MM.1S (cell line): ENCODE results near the gene BRK1.

Source experiments
- DNase-seq: peaks from one replicate; pipeline ENCODE4 v3.0.0-alpha.2; 2015
- H2AFZ ChIP-seq: fragments of 300-600 bp; sonication (generic); 2 replicates; pipeline ENCODE4 v1.6.0; 2016; ENCODE audit warnings: antibody characterized with exemption, low read length
- H3F3A ChIP-seq: fragments of 300-600 bp; sonication (generic); 2 replicates; pipeline ENCODE4 v1.6.1; 2016; ENCODE audit warnings: mild to moderate bottlenecking, antibody characterized with exemption, low read length, moderate library complexity, mixed read lengths; ENCODE audit not compliant: insufficient read depth
- H3K27ac ChIP-seq: fragments of 300-600 bp; sonication (generic); 2 replicates; pipeline ENCODE4 v1.5.1; 2016; ENCODE audit warnings: mild to moderate bottlenecking, low read length
- H3K27me3 ChIP-seq: fragments of 300-600 bp; sonication (generic); replicated peaks from 2 replicates; pipeline ENCODE4 v1.6.0; 2016; ENCODE audit warnings: low read length; ENCODE audit not compliant: insufficient read depth
- H3K36me3 ChIP-seq: fragments of 300-600 bp; sonication (generic); replicated peaks from 2 replicates; pipeline ENCODE4 v1.6.1; 2016; ENCODE audit warnings: mild to moderate bottlenecking, low read length, mixed read lengths; ENCODE audit not compliant: insufficient read depth
- H3K4me1 ChIP-seq: fragments of 300-600 bp; sonication (generic); 2 replicates; pipeline ENCODE4 v1.6.1; 2016; ENCODE audit warnings: low read length, mixed read lengths
- H3K4me2 ChIP-seq: fragments of 300-600 bp; sonication (generic); 2 replicates; pipeline ENCODE4 v1.6.0; 2016; ENCODE audit warnings: low read depth, low read length
- H3K4me3 ChIP-seq: fragments of 300-600 bp; sonication (generic); 2 replicates; pipeline ENCODE4 v1.5.1; 2016; ENCODE audit warnings: low read length, mixed read lengths
- H3K79me2 ChIP-seq: fragments of 300-600 bp; sonication (generic); 2 replicates; pipeline ENCODE4 v1.6.1; 2016; ENCODE audit warnings: mixed run types, low read length, mixed read lengths
- H3K9ac ChIP-seq: fragments of 300-600 bp; sonication (generic); 2 replicates; pipeline ENCODE4 v1.6.1; 2016; ENCODE audit warnings: low read length, mixed read lengths
- H3K9me2 ChIP-seq: fragments of 300-600 bp; sonication (generic); replicated peaks from 2 replicates; pipeline ENCODE4 v1.6.1; 2016; ENCODE audit warnings: mild to moderate bottlenecking, low read length, mixed read lengths; ENCODE audit not compliant: insufficient read depth
- H3K9me3 ChIP-seq: fragments of 300-600 bp; sonication (generic); replicated peaks from 2 replicates; pipeline ENCODE4 v1.6.1; 2016; ENCODE audit warnings: mild to moderate bottlenecking, low read length, mixed read lengths; ENCODE audit not compliant: insufficient read depth
- H4K20me1 ChIP-seq: fragments of 300-600 bp; sonication (generic); 2 replicates; pipeline ENCODE4 v1.6.1; 2016; ENCODE audit warnings: mild to moderate bottlenecking, low read length, moderate library complexity, mixed read lengths; ENCODE audit not compliant: insufficient read depth
- CTCF ChIP-seq: fragments of 300-600 bp; sonication (generic); IDR thresholded peaks from 2 replicates; pipeline ENCODE4 v1.5.1; 2016; ENCODE audit warnings: antibody characterized with exemption, low read length, mixed read lengths
- EZH2 ChIP-seq: fragments of 300-600 bp; sonication (generic); optimal IDR thresholded peaks from 2 replicates; pipeline ENCODE3; 2017; ENCODE audit warnings: low read depth, mild to moderate bottlenecking, antibody characterized with exemption, low read length, mixed read lengths
- EZH2phosphoT487 ChIP-seq: fragments of 300-600 bp; sonication (generic); IDR thresholded peaks from 2 replicates; pipeline ENCODE4 v1.6.1; 2018; ENCODE audit warnings: antibody characterized with exemption, low read length

BRK1 gene

GRCh38 chr3:10150987-10151386 is 35.5 kb downstream of the BRK1 start:
- H3K9ac ChIP-seq = no peak overlapping the region
- H3F3A ChIP-seq = no peaks in the 10 kb centered on the region

GRCh38 chr3:10154335-10155122 is 39.1 kb downstream of the BRK1 start:
- TF ChIP-seq EZH2 (no peak), EZH2phosphoT487 (no peak), CTCF (no peak)
- no peaks in the 10 kb centered on the region for H3K9me3 ChIP-seq
- no peaks in the 10 kb centered on the region for H3K79me2 ChIP-seq
- no peaks in the 10 kb centered on the region for H3F3A ChIP-seq
- H3K9ac ChIP-seq = no peak overlapping the region
- no peaks in the 10 kb centered on the region for H3K27me3 ChIP-seq
- no peak overlapping the region for H3K27ac ChIP-seq
- no peaks in the 10 kb centered on the region for H3K9me2 ChIP-seq
- no peak for DNase-seq
- no peak overlapping the region for H3K4me2 ChIP-seq
- 0 out of 2 replicates have a peak, but pooled peaks cover 6% of the 10 kb centered on the region for H3K36me3 ChIP-seq
- H3K4me1 ChIP-seq = no peaks in the 10 kb centered on the region
- H3K4me3 ChIP-seq = no peak overlapping the region
- H4K20me1 ChIP-seq = no peaks in the 10 kb centered on the region
- no peak overlapping the region for H2AFZ ChIP-seq

More at GRCh38 chr3:10150987-10151386, 35.5 kb downstream of the BRK1 start:
- Histone ChIP-seq H3K4me1 (no peaks in the 10 kb centered on the region), H3K79me2 (peaks cover 16% of the 10 kb centered on the region), H3K27ac (no peak overlapping the region), H3K4me3 (no peak overlapping the region), H3K9me2 (no peaks in the 10 kb centered on the region), H4K20me1 (no peaks in the 10 kb centered on the region), H3K4me2 (no peak overlapping the region), H2AFZ (no peak overlapping the region), H3K27me3 (no peaks in the 10 kb centered on the region), H3K9me3 (no peaks in the 10 kb centered on the region), H3K36me3 (0 out of 2 replicates have a peak, but pooled peaks cover 6% of the 10 kb centered on the region)
- DNase-seq = no peak
- TF ChIP-seq EZH2phosphoT487 (no peak), EZH2 (no peak), CTCF (no peak)

- no peaks in the 10 kb centered on the region for H3K4me1 ChIP-seq
- H2AFZ ChIP-seq = no peak overlapping the region
- no peak overlapping the region for H3K4me2 ChIP-seq
- H3F3A ChIP-seq = no peaks in the 10 kb centered on the region
- H3K27ac ChIP-seq = no peak overlapping the region
- DNase-seq = no peak
- no peak overlapping the region for H3K9ac ChIP-seq
- H3K36me3 ChIP-seq = 0 out of 2 replicates have a peak, but pooled peaks cover 3% of the 10 kb centered on the region
- H3K27me3 ChIP-seq = no peaks in the 10 kb centered on the region
- H4K20me1 ChIP-seq = no peaks in the 10 kb centered on the region
- TF ChIP-seq CTCF = no peak
- TF ChIP-seq EZH2 = no peak
- no peak for TF ChIP-seq EZH2phosphoT487
- no peaks in the 10 kb centered on the region for H3K9me2 ChIP-seq
- no peak overlapping the region for H3K4me3 ChIP-seq
- H3K9me3 ChIP-seq = no peaks in the 10 kb centered on the region
- H3K79me2 ChIP-seq = no peaks in the 10 kb centered on the region
These were observed 39.6 kb downstream of the BRK1 start for GRCh38 chr3:10155123-10155472.
